Non-pigmented ciliary epithelial cell (primary cell): ENCODE results near the gene PSD.

Source experiments
- DNase-seq: peaks from one replicate; pipeline ENCODE4 v3.0.0-alpha.2; 2010; ENCODE audit warnings: low read depth

PSD gene

GRCh38 chr10:102438374-102438773, 19.8 kb upstream of the PSD start:
- DNase-seq = no peak

GRCh38 chr10:102437515-102437914, 18.9 kb upstream of the PSD start:
- no peak for DNase-seq

GRCh38 chr10:102436312-102436711, 17.7 kb upstream of the PSD start:
- no peak for DNase-seq

- DNase-seq = no peak
Observed at GRCh38 chr10:102435529-102436233, 17.1 kb upstream of the PSD start.

- no peak for DNase-seq
Observed at GRCh38 chr10:102435133-102435497, 16.5 kb upstream of the PSD start.

- no peak for DNase-seq
Observed at GRCh38 chr10:102434394-102435132, 16.0 kb upstream of the PSD start.

- no peak for DNase-seq
Observed at GRCh38 chr10:102433619-102434046, 15.0 kb upstream of the PSD start.

- DNase-seq = peak; percentile 86
Observed at GRCh38 chr10:102432162-102432950, 13.8 kb upstream of the PSD start, which contains the start of gene CUEDC2. Gene CUEDC2 (minus strand): TSS chr10:102432574. CDS start chr10:102425188, 7,386 bp downstream.

GRCh38 chr10:102431452-102432124, 13.0 kb upstream of the PSD start:
- DNase-seq = no peak

- no peak for DNase-seq
Observed at GRCh38 chr10:102429468-102429867, 10.9 kb upstream of the PSD start.

GRCh38 chr10:102426803-102427287, 8.3 kb upstream of the PSD start:
- no peak for DNase-seq

- no peak for DNase-seq
Observed at GRCh38 chr10:102425444-102425843, 6.9 kb upstream of the PSD start.

- DNase-seq = no peak
Observed at GRCh38 chr10:102424916-102425315, 6.3 kb upstream of the PSD start.

- no peak for DNase-seq
Observed at GRCh38 chr10:102424145-102424544, 5.6 kb upstream of the PSD start.

- DNase-seq = no peak
Observed at GRCh38 chr10:102423372-102423968, 4.9 kb upstream of the PSD start.

- no peak for DNase-seq
Observed at GRCh38 chr10:102422545-102423129, 4.1 kb upstream of the PSD start.

- no peak for DNase-seq
Observed at GRCh38 chr10:102421757-102422512, 3.4 kb upstream of the PSD start.

- DNase-seq = no peak
Observed at GRCh38 chr10:102421507-102421756, 2.8 kb upstream of the PSD start.

- peak; percentile 78 for DNase-seq
Observed at GRCh38 chr10:102420714-102421506, 2.3 kb upstream of the PSD start, which contains the start of gene FBXL15. Gene FBXL15 (plus strand): TSS chr10:102420836. CDS start chr10:102421130, 294 bp downstream.
